ENCODE results near the gene CARD9. TPM values are rescaled to one million over a fixed set of nuclear protein-coding genes. Genes with fewer than 3 reads are reported as not detected.

The CARD9 gene
- total RNA-seq, 1 donor from 2014 or later = 1.4 TPM

DNA sequence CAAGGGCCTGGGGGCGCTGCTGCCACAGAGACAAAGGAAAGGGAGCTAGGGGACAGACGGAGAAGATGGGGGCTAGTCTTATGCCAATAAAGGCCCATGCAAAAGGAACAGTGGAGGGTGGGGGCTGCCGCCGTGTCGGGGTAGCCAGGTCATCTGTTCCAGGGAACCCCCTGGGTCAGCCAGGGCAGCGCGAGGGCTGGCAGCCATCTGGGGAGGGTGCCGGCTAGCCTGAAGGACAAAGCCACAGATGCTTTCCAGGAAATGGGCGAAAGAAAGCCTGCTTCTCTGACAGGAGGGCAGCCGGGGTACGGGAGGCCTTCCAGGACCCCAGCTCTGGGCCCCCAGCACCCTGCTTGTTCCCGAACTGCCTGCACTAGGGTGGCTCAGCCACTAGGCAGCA is 1.6 kb upstream of the CARD9 start:
- DNase-seq (ENCODE audit: low read depth, low spot score) = no peak
- no peaks in the 10 kb centered on the region for H3K27me3 Mint-ChIP-seq (ENCODE audit: low read depth)
- no peaks in the 10 kb centered on the region for H3K9me3 Mint-ChIP-seq
- TF ChIP-seq CTCF (conservative IDR thresholded peaks at IDR 0.05) = no peak
- H3K4me3 Mint-ChIP-seq = no peak overlapping the region
- H3K27ac Mint-ChIP-seq (ENCODE audit: unreplicated experiment) = peak overlapping the region; percentile 57
- peaks cover 10% of the 10 kb centered on the region for H3K4me1 Mint-ChIP-seq
- H3K36me3 Mint-ChIP-seq (ENCODE audit: low read depth) = no peaks in the 10 kb centered on the region

GRCh38 chr9:136374183-136374575 is 710 bp upstream of the CARD9 start:
- DNase-seq (ENCODE audit: low read depth, low spot score) = no peak
- no peaks in the 10 kb centered on the region for H3K9me3 Mint-ChIP-seq
- H3K4me3 Mint-ChIP-seq = no peak overlapping the region
- no peak overlapping the region for H3K27ac Mint-ChIP-seq (ENCODE audit: unreplicated experiment)
- H3K27me3 Mint-ChIP-seq (ENCODE audit: low read depth) = no peaks in the 10 kb centered on the region
- no peak for TF ChIP-seq CTCF (conservative IDR thresholded peaks at IDR 0.05)
- no peaks in the 10 kb centered on the region for H3K36me3 Mint-ChIP-seq (ENCODE audit: low read depth)
- H3K4me1 Mint-ChIP-seq = peaks cover 10% of the 10 kb centered on the region

DNA sequence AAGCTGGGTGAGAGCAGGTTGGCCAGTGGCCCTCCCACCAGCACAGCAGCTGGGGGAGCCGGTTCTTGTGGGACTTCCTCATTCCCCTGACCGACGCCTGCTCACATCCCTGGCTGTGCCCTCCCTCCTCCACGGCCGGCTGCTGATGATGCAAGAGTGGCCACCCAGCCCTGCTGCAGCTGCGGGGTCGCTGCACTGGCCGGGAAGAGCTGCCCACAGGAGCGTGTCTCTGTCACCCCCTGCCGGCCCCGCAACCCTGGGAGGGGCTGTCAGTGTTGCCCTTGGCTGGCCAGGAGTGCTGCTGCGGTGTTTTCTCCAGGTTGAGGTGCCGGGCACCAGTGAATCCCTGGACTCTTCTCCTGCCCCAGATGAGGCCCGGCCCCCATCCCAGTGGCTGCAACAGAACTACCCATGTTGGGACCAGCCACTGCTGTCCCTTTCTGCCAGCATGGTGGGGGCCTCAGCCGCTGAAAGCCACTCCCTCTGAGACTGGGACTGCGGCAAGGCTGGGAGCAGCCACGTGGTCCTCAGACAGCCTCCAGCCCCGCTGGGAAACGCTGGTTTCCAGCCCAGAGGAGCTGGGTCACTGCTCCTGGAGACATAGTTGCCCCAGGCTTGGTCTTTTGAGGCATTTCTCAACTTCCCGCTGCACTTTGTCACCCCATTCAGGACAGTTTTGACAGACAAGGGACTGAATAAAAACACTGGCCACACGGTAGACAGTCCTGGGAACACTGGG is 739 bp downstream of the CARD9 start:
- peak; percentile 35 for TF ChIP-seq CTCF (conservative IDR thresholded peaks at IDR 0.05)
- H3K4me1 Mint-ChIP-seq = peaks cover 10% of the 10 kb centered on the region
- H3K9me3 Mint-ChIP-seq = no peaks in the 10 kb centered on the region
- H3K27ac Mint-ChIP-seq (ENCODE audit: unreplicated experiment) = peak overlapping the region; percentile 6
- H3K4me3 Mint-ChIP-seq = peak overlapping the region; percentile 68
- no peaks in the 10 kb centered on the region for H3K36me3 Mint-ChIP-seq (ENCODE audit: low read depth)
- DNase-seq (ENCODE audit: low read depth, low spot score) = peak; percentile 54
- no peaks in the 10 kb centered on the region for H3K27me3 Mint-ChIP-seq (ENCODE audit: low read depth)

DNA sequence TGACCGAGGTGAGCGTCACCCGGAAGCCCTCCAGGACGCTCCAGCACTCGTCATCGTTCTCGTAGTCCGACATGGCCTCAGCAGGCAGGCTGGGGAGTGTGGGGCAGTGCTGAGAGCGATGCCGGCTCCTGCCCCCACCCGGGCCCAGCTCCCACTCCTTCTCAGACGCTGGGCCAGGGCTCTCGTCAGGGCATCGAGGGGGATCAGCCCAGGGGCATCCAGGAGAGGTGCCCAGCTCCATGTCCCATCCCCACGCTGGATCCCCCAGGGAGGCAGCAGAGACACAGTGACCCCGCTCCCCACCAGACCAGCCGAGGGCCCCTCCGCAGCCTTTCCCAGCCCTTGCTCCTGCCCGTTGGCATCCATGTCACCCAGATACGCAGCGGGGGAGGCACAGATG is 1.5 kb downstream of the CARD9 start:
- DNase-seq (ENCODE audit: low read depth, low spot score) = no peak
- Mint-ChIP-seq H3K27me3 (ENCODE audit: low read depth) (no peaks in the 10 kb centered on the region), H3K4me3 (no peak overlapping the region), H3K4me1 (peaks cover 10% of the 10 kb centered on the region), H3K9me3 (no peaks in the 10 kb centered on the region), H3K36me3 (ENCODE audit: low read depth) (no peaks in the 10 kb centered on the region), H3K27ac (ENCODE audit: unreplicated experiment) (no peak overlapping the region)
- no peak for TF ChIP-seq CTCF (conservative IDR thresholded peaks at IDR 0.05)

DNA sequence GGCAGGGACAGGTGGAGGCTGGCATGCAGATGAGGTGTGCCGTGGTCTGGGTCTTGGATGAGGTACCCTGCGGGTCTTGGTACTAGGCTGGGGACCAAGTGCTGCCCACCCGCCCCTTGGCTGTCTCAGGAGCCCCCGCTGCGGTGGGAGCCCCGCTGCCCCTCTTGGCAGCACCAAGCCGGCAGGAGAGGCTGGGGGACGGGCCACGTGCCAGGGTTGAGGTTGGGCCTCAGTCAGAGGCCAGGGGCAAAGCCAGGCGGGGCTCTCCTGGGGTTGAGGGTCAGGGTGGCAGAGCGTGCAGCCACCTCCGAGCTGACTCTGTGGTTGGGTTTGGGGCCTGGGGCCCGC is 2.0 kb downstream of the CARD9 start:
- no peak overlapping the region for H3K27ac Mint-ChIP-seq (ENCODE audit: unreplicated experiment)
- no peak for TF ChIP-seq CTCF (conservative IDR thresholded peaks at IDR 0.05)
- H3K4me3 Mint-ChIP-seq = no peak overlapping the region
- no peaks in the 10 kb centered on the region for H3K36me3 Mint-ChIP-seq (ENCODE audit: low read depth)
- no peak for DNase-seq (ENCODE audit: low read depth, low spot score)
- H3K9me3 Mint-ChIP-seq = no peaks in the 10 kb centered on the region
- H3K4me1 Mint-ChIP-seq = peaks cover 10% of the 10 kb centered on the region
- no peaks in the 10 kb centered on the region for H3K27me3 Mint-ChIP-seq (ENCODE audit: low read depth)
